Adrenal gland (tissue), 5 donors: Measurements from ENCODE around the gene RIPOR3.

Experiments
- CTCF ChIP-seq, 6 experiments: fragments of 450-650 bp in 4 of 6; fragments of 200-600 bp in 2 of 6; sonication (generic) in 1 of 6; IDR thresholded peaks; 1 replicate in 5 of 6; 2 replicates in 1 of 6; pipeline versions ENCODE4 v1.5.1 to v1.8.0; 2016 to 2021; ENCODE audit warnings: antibody characterized with exemption in 6 of 6, mild to moderate bottlenecking in 2 of 6, moderate library complexity in 1 of 6
- POLR2A ChIP-seq, 2 donors: fragments of 450-650 bp; IDR thresholded peaks; one replicate each; pipeline ENCODE4 v1.6.1; 2017; ENCODE audit warnings: antibody characterized with exemption in 2 of 2, mild to moderate bottlenecking in 2 of 2, moderate library complexity in 1 of 2
- donor health status: DM: no; HTN: no; CAD: no.

- TF ChIP-seq CTCF (IDR thresholded peaks at IDR 0.05) = peak in 1 of 6 experiments; percentile 31
- no peak for TF ChIP-seq POLR2A (IDR thresholded peaks at IDR 0.05)
These were observed 44.8 kb downstream of the RIPOR3 start for GRCh38 chr20:50646483-50646996.
